GM23248 (cell line): ENCODE measurements around the gene TNNI2. TPM values are rescaled to one million over a fixed set of nuclear protein-coding genes. Genes with fewer than 3 reads are reported as not detected.

Experiments used
- DNase-seq: peaks from one replicate; pipeline ENCODE4 v3.0.0-alpha.2; 2015
- H2AFZ ChIP-seq: fragments of 200-600 bp; sonication (generic); 2 replicates; pipeline ENCODE4 v1.6.1; 2016; ENCODE audit warnings: antibody characterized with exemption
- H3F3A ChIP-seq: fragments of 200-600 bp; sonication (generic); 2 replicates; pipeline ENCODE4 v1.6.1; 2016; ENCODE audit warnings: mild to moderate bottlenecking, antibody characterized with exemption, mixed run types; ENCODE audit not compliant: insufficient read depth
- H3K27ac ChIP-seq: fragments of 200-600 bp; sonication (generic); 2 replicates; pipeline ENCODE4 v1.5.1; 2016; ENCODE audit warnings: mild to moderate bottlenecking
- H3K27me3 ChIP-seq: fragments of 200-600 bp; sonication (generic); replicated peaks from 2 replicates; pipeline ENCODE4 v1.6.1; 2016; ENCODE audit warnings: mild to moderate bottlenecking; ENCODE audit not compliant: insufficient read depth
- H3K36me3 ChIP-seq: fragments of 200-600 bp; sonication (generic); 2 replicates; pipeline ENCODE4 v1.6.1; 2016; ENCODE audit warnings: low read depth, mild to moderate bottlenecking
- H3K4me1 ChIP-seq: fragments of 200-600 bp; sonication (generic); 2 replicates; pipeline ENCODE4 v1.6.1; 2016; ENCODE audit warnings: mild to moderate bottlenecking; ENCODE audit not compliant: insufficient read depth
- H3K4me2 ChIP-seq: fragments of 200-600 bp; sonication (generic); one replicate; pipeline ENCODE4 v1.6.1; 2016; ENCODE audit warnings: mild to moderate bottlenecking; ENCODE audit not compliant: unreplicated experiment
- H3K4me3 ChIP-seq: fragments of 200-600 bp; sonication (generic); 2 replicates; pipeline ENCODE4 v1.5.1; 2016; ENCODE audit warnings: mild to moderate bottlenecking
- H3K79me2 ChIP-seq: fragments of 200-600 bp; sonication (generic); 2 replicates; pipeline ENCODE4 v1.6.1; 2016; ENCODE audit warnings: mild to moderate bottlenecking; ENCODE audit not compliant: insufficient read depth
- H3K9ac ChIP-seq: fragments of 200-600 bp; sonication (generic); 2 replicates; pipeline ENCODE4 v1.6.1; 2016; ENCODE audit warnings: mild to moderate bottlenecking
- H3K9me2 ChIP-seq: fragments of 200-600 bp; sonication (generic); 2 replicates; pipeline ENCODE4 v1.6.1; 2016; ENCODE audit warnings: mixed run types, mild to moderate bottlenecking, moderate library complexity; ENCODE audit not compliant: insufficient read depth
- H3K9me3 ChIP-seq: fragments of 200-600 bp; sonication (generic); one replicate; pipeline ENCODE4 v1.6.1; 2017; ENCODE audit warnings: low read depth
- H4K20me1 ChIP-seq: fragments of 200-600 bp; sonication (generic); 2 replicates; pipeline ENCODE4 v1.6.0; 2016; ENCODE audit not compliant: insufficient read depth
- EZH2 ChIP-seq: fragments of 200-600 bp; sonication (generic); IDR thresholded peaks from 2 replicates; pipeline ENCODE4 v1.6.1; 2018; ENCODE audit warnings: antibody characterized with exemption, mild to moderate bottlenecking; ENCODE audit not compliant: insufficient read depth, poor library complexity, severe bottlenecking
- EZH2phosphoT487 ChIP-seq: fragments of 200-600 bp; sonication (generic); IDR thresholded peaks from 2 replicates; pipeline ENCODE4 v1.6.1; 2018; ENCODE audit warnings: antibody characterized with exemption, moderate library complexity, mild to moderate bottlenecking, low read depth; ENCODE audit not compliant: insufficient read depth
- WGBS, 2 experiments: methylation state at CpG; one replicate each; pipeline ENCODE4 v1.1.6; 2015 to 2017; ENCODE audit warnings: low lambda C conversion rate in 2 of 2, low coverage in 1 of 2; ENCODE audit errors: missing lambda C conversion rate in 2 of 2; 5-methylcytosine and 5-hydroxymethylcytosine counted together
- in situ Hi-C: fragments of 300-500 bp; cut with MboI; formaldehyde crosslinking; loops from 2 replicates; pipeline ENCODE4 v1.15.0; 2020
- polyA plus RNA-seq: library from polyadenylated mRNA; unstranded; fragments of >200 nt; fragmentation: Nextera tagmentation; extraction: Ambion mirVana; gene quantifications from 2 replicates; pipeline ENCODE4 v1.2.1, GENCODE V29; 2016
- total RNA-seq: library from RNA; depleted of rRNA; stranded (reverse); fragments of >200 nt; shearing (Covaris generic); gene quantifications from 2 replicates; pipeline ENCODE4 v1.2.3, GENCODE V29; 2014

The TNNI2 gene
- total and polyA plus RNA-seq, 2 experiments from 2014 or later: not detected

DNA sequence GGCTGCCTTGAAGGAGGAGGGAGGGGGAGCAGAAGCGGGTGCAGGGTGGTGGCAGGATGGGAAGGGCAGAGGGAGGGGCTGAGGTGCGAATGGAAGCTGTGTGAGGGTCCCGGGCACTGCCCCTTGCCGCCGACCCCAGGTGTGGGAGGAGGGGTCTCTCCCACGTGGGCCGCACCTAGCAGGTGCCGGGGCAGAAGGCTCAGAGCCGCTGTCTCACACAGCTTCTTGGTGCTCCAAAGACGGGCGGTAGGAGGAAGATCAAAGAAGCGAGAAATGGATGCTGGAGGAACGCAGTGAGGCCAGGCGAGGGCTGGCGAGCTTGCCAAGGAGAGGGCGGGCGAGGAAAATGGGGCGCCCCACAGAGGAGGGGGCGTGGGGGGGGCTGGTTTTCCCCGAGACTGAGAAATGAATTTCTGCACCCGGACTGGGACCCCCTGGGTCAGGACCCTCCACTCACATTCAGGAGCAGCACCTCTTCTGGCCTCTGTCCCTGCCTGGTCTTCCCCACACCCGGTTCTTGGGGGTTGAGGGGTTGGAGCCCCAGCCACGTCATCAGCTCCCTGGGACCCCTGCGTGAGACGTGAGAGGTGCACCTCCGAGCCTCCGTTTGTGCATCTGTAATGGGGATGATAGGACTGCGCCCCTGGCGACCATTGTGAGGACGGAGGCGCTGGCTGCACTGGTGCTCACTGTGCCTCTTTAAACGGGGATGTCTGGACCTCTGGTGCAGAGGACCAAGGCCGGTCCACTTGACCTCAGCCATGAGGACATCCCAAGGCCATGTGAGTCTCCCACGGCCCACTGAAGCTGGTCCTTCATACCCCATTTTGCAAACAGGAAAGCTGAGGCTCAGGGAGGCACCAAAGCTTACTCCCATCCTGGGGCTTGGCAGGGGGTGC lies 30.9 kb downstream of the TNNI2 start:
- no peak overlapping the region for H3K4me2 ChIP-seq
- in situ Hi-C loops: loop anchor here (25.0 kb wide), 1 partner anchor 293 kb away; the partner anchor contains the start of genes INS and TH
- 4% methylated on average over 29 to 33 of the region's 34 CpGs for WGBS, 2 experiments
- no peak overlapping the region for H3K9ac ChIP-seq
- H3K79me2 ChIP-seq: no peaks in the 10 kb centered on the region
- peak; percentile 64 for DNase-seq
- H3F3A ChIP-seq: no peaks in the 10 kb centered on the region
- H3K9me2 ChIP-seq: no peaks in the 10 kb centered on the region
- no peaks in the 10 kb centered on the region for H4K20me1 ChIP-seq
- no peak overlapping the region for H3K4me3 ChIP-seq
- H3K27me3 ChIP-seq: peaks cover 34% of the 10 kb centered on the region
- no peaks in the 10 kb centered on the region for H3K4me1 ChIP-seq
- no peak overlapping the region for H2AFZ ChIP-seq
- no peaks in the 10 kb centered on the region for H3K36me3 ChIP-seq
- no peak for TF ChIP-seq EZH2phosphoT487
- TF ChIP-seq EZH2: peak; percentile 78
- no peak overlapping the region for H3K27ac ChIP-seq
- H3K9me3 ChIP-seq: no peaks in the 10 kb centered on the region

DNA sequence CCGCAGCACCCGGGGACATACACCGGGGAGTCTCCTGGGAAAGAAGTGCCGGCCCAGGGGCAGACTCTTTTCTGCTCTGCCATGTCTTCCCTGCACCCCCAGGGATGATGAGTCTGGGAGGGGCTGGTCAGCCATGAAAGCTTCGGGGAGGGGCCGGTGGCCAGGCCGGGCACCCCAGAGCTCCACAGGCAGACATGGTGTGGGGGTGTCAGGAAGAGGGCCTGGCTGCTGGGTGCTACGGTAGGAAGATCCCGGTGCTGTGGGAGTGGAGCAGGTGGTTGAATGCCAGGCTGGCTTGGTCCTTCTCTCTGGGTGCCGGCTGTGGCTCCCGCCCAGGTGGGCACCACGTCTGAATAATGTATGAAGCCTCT lies 31.5 kb downstream of the TNNI2 start:
- Histone ChIP-seq H3K27me3 (peaks cover 34% of the 10 kb centered on the region), H3F3A (no peaks in the 10 kb centered on the region), H3K9ac (no peak overlapping the region), H3K79me2 (no peaks in the 10 kb centered on the region), H3K27ac (no peak overlapping the region), H2AFZ (no peak overlapping the region), H3K4me2 (no peak overlapping the region), H3K4me1 (no peaks in the 10 kb centered on the region), H3K4me3 (no peak overlapping the region), H3K9me2 (no peaks in the 10 kb centered on the region), H3K36me3 (no peaks in the 10 kb centered on the region), H4K20me1 (no peaks in the 10 kb centered on the region), H3K9me3 (no peaks in the 10 kb centered on the region)
- no peak for DNase-seq
- in situ Hi-C loops: loop anchor here (25.0 kb wide), 1 partner anchor 292 kb away; the partner anchor contains the start of genes INS and TH
- TF ChIP-seq EZH2phosphoT487: no peak
- TF ChIP-seq EZH2: no peak
- 2% methylated on average over 12 of the region's 12 CpGs for WGBS, 2 experiments

DNA sequence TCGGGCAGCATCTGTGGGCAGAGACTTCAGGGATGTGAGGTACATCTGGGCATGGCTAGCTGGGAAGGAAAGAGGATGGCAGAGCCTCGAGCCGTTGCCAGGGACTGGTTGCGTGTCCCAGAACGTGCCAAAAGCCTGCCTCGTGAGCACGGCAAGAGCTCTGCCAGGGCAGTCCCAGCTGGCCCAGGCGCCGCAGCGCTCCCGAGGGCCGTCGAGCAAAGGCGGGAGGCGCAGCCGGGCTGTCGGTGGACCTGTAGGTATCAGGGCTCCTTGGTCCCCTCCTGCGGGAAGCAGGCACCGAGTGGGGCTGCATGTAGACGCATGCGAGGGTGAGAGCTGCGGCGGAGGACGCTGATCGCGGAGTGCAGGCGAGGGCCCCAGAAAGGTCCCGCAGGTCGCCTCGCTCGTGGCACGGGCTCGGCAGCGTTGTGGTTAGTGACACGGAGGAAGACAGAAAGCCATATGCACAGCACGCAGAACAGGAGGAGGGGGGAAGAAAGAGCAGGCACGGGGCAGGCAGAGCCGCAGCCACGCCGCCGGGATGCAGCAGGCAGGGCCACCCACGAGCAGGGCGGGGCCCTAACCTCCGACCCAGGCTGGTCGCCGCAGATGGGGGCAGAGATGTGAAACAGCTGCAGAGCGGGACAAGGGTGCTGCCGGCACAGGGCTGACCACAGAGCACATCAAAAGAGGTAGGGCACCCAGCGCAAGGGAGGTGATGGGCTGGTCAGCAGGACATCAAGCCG lies 32.1 kb downstream of the TNNI2 start:
- H3K27ac ChIP-seq: no peak overlapping the region
- H3K4me1 ChIP-seq: no peaks in the 10 kb centered on the region
- no peaks in the 10 kb centered on the region for H3K9me3 ChIP-seq
- H4K20me1 ChIP-seq: no peaks in the 10 kb centered on the region
- WGBS, 2 experiments: 6 to 7% methylated on average over 48 to 50 of the region's 50 CpGs
- in situ Hi-C loops: loop anchor here (25.0 kb wide), 1 partner anchor 291 kb away; the partner anchor contains the start of genes INS and TH
- H3K4me2 ChIP-seq: peak overlapping the region; percentile 35
- no peak overlapping the region for H3K9ac ChIP-seq
- no peaks in the 10 kb centered on the region for H3K9me2 ChIP-seq
- peaks cover 34% of the 10 kb centered on the region for H3K27me3 ChIP-seq
- no peaks in the 10 kb centered on the region for H3K79me2 ChIP-seq
- no peaks in the 10 kb centered on the region for H3F3A ChIP-seq
- DNase-seq: peak; percentile 66
- no peak overlapping the region for H2AFZ ChIP-seq
- no peaks in the 10 kb centered on the region for H3K36me3 ChIP-seq
- H3K4me3 ChIP-seq: no peak overlapping the region
- peak; percentile 81 for TF ChIP-seq EZH2
- TF ChIP-seq EZH2phosphoT487: no peak

DNA sequence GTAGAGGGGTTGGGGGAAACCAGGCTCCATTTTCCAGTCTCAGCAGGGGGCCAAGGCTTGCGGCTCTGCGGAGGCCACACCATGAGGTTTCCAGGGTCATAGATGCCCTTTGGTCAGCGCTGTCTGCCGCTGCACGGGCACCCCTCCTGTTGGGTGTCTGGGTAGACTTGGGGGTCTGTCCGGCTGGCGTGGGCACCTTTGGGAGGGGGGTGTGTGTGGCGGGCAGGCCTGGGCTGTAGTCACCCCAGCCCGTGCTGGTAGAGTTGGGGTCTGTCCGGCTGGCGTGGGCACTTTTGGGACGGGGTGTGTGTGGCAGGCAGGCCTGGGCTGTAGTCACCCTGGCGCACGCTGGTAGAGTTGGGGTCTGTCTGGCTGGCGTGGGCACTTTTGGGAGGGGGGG lies 32.8 kb downstream of the TNNI2 start:
- Histone ChIP-seq H3K79me2 (no peaks in the 10 kb centered on the region), H4K20me1 (no peaks in the 10 kb centered on the region), H2AFZ (no peak overlapping the region), H3K9ac (no peak overlapping the region), H3K36me3 (no peaks in the 10 kb centered on the region), H3K9me3 (no peaks in the 10 kb centered on the region), H3K4me1 (no peaks in the 10 kb centered on the region), H3K4me2 (no peak overlapping the region), H3K4me3 (no peak overlapping the region), H3K27ac (no peak overlapping the region), H3K27me3 (peaks cover 34% of the 10 kb centered on the region), H3K9me2 (no peaks in the 10 kb centered on the region), H3F3A (no peaks in the 10 kb centered on the region)
- DNase-seq: no peak
- in situ Hi-C loops: loop anchor here (25.0 kb wide), 1 partner anchor 291 kb away; the partner anchor contains the start of genes INS and TH
- TF ChIP-seq EZH2 (no peak), EZH2phosphoT487 (no peak)
- WGBS, 2 experiments: 52 to 55% methylated on average over 9 of the region's 15 CpGs
